Thyroid gland (tissue), 4 donors: ENCODE measurements around the gene FXYD6.

Experiments
- CTCF ChIP-seq, 6 experiments: fragments of 200-600 bp in 3 of 6; fragments of 450-650 bp in 3 of 6; sonication (generic) in 3 of 6; IDR thresholded peaks; one replicate each; pipeline ENCODE4 v1.5.1; 2016 to 2019; ENCODE audit warnings: antibody characterized with exemption in 6 of 6, mild to moderate bottlenecking in 2 of 6, inconsistent platforms in 1 of 6, moderate library complexity in 1 of 6
- POLR2A ChIP-seq, 2 donors: fragments of 450-650 bp; IDR thresholded peaks; one replicate each; pipeline ENCODE4 v1.6.1; 2017; ENCODE audit warnings: antibody characterized with exemption in 2 of 2, mild to moderate bottlenecking in 2 of 2, moderate library complexity in 1 of 2

DNA sequence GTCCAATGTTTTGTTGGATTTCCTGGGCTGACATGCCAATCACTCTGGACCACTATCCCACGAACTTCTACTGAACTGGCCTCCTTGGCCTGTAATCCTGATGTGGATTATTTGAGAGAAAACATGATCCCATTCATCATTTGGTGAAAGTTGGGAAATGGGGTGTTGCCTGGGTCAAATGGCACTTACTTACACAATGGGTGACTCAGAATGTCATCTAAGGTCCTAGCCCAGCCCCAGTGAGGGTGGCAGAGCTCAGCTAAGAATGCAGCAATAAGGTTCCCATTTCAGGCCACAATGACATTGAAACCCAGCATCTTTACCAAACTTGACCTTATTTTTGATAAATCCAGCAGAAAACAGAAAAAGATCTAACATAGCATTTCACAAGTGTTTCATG lies 71.4 kb downstream of the FXYD6 start:
- TF ChIP-seq CTCF (IDR thresholded peaks at IDR 0.05) = no peak
- TF ChIP-seq POLR2A (IDR thresholded peaks at IDR 0.05) = no peak
